GM18867 (cell line): Measurements from ENCODE around the gene CGNL1.

Experiments
- ATAC-seq: cut with Tn5 transposase; IDR thresholded peaks from one replicate; pipeline ENCODE4 v1.9.1; 2021; ENCODE audit warnings: mild to moderate bottlenecking, moderate library complexity; ENCODE audit not compliant: unreplicated experiment

The CGNL1 gene

GRCh38 chr15:57385923-57386390 is 9.7 kb downstream of the CGNL1 start:
- no peak for ATAC-seq

GRCh38 chr15:57386976-57387375 is 10.7 kb downstream of the CGNL1 start:
- ATAC-seq = no peak

GRCh38 chr15:57387564-57388076 is 11.3 kb downstream of the CGNL1 start:
- ATAC-seq = no peak

- no peak for ATAC-seq
Observed at GRCh38 chr15:57388464-57388863, 12.2 kb downstream of the CGNL1 start.

GRCh38 chr15:57389991-57390390 is 13.7 kb downstream of the CGNL1 start:
- no peak for ATAC-seq

GRCh38 chr15:57390583-57390982 is 14.3 kb downstream of the CGNL1 start:
- ATAC-seq = no peak

GRCh38 chr15:57391537-57391936 is 15.2 kb downstream of the CGNL1 start:
- no peak for ATAC-seq

- no peak for ATAC-seq
Observed at GRCh38 chr15:57393061-57393460, 16.8 kb downstream of the CGNL1 start.

GRCh38 chr15:57395292-57395691 is 19.0 kb downstream of the CGNL1 start:
- ATAC-seq = no peak

GRCh38 chr15:57398336-57398735 is 22.0 kb downstream of the CGNL1 start:
- ATAC-seq = no peak

GRCh38 chr15:57401546-57401945 is 25.2 kb downstream of the CGNL1 start:
- ATAC-seq = no peak

- ATAC-seq = no peak
Observed at GRCh38 chr15:57403017-57403416, 26.7 kb downstream of the CGNL1 start.

- ATAC-seq = no peak
Observed at GRCh38 chr15:57403566-57404325, 27.4 kb downstream of the CGNL1 start.

GRCh38 chr15:57405133-57405532 is 28.8 kb downstream of the CGNL1 start:
- ATAC-seq = no peak

- no peak for ATAC-seq
Observed at GRCh38 chr15:57406062-57406772, 29.9 kb downstream of the CGNL1 start.

GRCh38 chr15:57410373-57410772 is 34.1 kb downstream of the CGNL1 start:
- no peak for ATAC-seq

- no peak for ATAC-seq
Observed at GRCh38 chr15:57411945-57412768, 35.9 kb downstream of the CGNL1 start.

- no peak for ATAC-seq
Observed at GRCh38 chr15:57415602-57416001, 39.3 kb downstream of the CGNL1 start.

- no peak for ATAC-seq
Observed at GRCh38 chr15:57418635-57419034, 42.3 kb downstream of the CGNL1 start.

GRCh38 chr15:57419335-57419734 is 43.0 kb downstream of the CGNL1 start:
- no peak for ATAC-seq

GRCh38 chr15:57421110-57421509 is 44.8 kb downstream of the CGNL1 start:
- ATAC-seq = no peak
